Kidney capillary endothelial cell (primary cell): ENCODE measurements around the gene ATCAY.
"Not testable (repeated sequence)": the region's sequence is repeated elsewhere in the genome, so short reads cannot be mapped to it uniquely, and the experiment has no call there.

Experiments
- DNase-seq: peaks from one replicate; pipeline ENCODE4 v3.0.0-alpha.2; 2018; ENCODE audit warnings: low spot score

Gene ATCAY

DNA sequence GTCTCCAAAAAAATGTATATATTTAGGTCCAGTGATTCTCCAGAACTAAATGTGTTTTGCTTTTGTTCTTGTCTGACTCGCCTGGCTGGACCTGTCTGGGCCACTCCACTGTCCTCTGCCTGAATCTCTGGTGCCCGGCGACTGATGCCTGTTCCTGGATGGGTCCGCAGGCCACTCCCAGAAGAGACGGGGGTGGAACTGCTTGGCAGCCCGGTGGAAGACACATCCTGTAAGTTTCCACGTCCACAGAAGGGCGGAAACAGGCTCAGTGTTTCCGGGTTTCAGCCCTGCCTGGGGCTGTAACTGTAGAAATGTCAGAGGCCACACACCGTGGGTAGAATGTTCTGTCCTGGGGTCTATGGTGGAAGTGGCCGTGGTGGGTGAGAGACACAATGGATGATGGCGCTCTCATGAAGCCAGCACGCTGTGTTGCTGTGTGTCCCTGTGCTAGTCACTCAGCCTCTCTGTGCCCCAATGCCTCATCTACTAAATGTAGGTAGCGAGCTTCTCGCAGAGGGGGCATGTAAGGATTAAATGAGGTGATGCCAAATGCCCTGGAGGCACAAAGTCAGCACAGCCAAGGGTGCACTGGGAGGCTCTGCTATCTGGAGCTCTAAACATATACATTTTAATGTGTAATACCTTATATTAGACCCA, 22.0 kb downstream of the ATCAY start:
- DNase-seq: no peak

DNA sequence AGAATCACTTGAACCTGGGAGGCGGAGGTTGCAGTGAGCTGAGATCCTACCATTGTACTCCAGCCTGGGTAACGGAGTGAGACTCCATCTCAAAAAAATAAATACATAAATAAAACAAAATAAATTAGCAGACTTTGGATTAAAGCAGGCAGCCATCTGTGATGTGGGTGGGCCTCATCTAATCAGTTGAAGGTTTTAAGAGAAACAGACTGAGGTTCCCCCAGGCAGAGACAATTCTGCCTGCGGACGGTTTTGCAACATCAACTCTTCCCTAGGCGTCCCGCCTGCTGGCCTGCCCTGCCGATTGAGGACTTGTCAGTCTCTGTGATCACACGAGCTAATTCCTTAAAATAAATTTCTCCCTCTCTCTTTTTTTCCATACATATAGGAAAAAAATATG, 23.7 kb downstream of the ATCAY start:
- DNase-seq: no peak

GRCh38 chr19:3907626-3908265, 27.3 kb downstream of the ATCAY start:
- no peak for DNase-seq

GRCh38 chr19:3908266-3909054, 28.0 kb downstream of the ATCAY start:
- DNase-seq: no peak

DNA sequence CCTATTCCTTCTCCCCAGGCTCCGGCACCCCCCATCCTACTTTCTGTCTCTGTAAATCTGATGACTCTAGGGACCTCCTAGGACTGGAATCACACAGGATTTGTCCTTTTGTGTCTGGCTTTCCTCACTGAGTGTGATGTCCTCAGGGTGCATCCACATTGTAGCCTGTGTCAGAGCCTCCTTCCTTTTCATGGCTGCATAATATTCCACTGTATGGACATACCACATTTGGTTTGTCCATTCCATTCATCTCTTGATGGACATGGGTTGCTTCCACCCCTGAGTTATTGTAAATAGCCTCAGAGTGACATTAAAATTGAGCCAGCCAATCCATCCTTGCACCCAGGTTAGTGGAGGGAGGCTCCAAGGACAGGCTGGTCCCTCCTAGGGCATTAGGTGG, 29.6 kb downstream of the ATCAY start:
- DNase-seq: no peak

GRCh38 chr19:3914199-3914598, 33.7 kb downstream of the ATCAY start:
- no peak for DNase-seq

- no peak for DNase-seq
Observed at GRCh38 chr19:3916033-3916432, 35.5 kb downstream of the ATCAY start.

DNA sequence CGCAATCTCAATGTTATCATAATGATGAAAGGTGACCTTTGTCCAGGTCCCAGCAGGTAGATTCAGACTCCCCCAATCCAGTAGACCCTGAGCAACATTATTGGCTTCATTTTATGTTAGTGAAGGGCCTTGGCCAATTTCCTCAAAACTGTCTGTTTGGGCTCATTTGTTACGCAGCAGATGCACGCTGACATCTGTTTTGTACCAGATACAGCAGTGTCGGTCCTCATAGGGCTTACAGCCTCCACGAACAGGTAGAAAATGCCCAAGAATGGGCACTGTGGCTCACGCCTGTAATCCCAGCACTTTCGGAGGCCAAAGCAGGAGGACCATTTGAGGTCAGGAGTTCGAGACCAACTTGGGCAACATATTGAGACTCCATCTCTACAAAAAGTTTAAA, 39.3 kb downstream of the ATCAY start:
- DNase-seq: no peak

DNA sequence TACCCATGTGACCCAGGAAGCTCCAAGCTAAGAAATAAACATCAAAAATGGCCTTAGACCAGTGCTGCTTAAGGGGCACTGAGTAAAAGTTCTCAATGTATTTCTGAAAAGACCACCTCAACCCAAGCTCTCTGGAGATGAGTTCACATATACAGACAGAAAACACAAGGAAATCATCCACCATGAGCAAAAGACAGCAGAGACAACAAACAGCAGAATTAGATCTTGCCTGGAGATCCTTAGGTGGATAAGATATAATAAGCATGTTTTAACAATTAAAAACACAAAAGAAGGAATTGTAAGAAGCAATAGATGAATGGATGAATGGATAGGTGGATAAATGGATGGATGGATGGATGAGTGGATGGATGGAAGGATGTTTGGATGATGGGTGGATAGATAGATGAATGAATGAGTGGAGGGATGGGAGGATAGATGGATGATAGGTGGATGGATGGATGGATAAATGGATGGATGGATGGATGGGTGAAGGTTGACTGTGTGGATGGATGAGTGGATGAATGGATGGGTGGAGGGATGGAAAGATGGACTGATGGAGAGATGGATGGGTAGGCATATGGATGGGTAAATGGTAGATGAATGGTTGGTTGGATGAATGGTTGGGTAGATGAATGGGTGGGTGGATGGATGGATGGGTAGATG, 42.7 kb downstream of the ATCAY start:
- DNase-seq: no peak

- DNase-seq: no peak
Observed at GRCh38 chr19:3923912-3924311, 43.4 kb downstream of the ATCAY start.

DNA sequence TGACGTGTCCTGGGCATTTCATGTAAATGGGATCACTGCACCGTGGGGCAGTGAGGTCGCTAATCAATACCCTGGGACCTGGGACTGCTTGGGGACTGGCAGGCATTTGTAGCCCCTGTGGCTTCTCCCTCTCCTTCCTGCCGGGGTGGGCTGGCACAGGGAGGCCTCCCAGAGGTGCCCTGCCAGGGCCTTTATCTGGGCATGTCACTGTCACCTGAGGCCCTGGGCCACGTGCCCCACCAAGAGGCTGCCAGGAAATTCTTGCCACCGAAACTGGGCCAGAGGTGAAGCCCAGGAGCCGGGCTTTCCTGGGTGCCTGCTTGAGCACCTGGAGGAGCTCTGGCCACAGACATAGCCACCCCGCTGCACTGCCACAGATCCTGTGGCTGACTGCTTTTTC, 50.6 kb downstream of the ATCAY start:
- no peak for DNase-seq

DNA sequence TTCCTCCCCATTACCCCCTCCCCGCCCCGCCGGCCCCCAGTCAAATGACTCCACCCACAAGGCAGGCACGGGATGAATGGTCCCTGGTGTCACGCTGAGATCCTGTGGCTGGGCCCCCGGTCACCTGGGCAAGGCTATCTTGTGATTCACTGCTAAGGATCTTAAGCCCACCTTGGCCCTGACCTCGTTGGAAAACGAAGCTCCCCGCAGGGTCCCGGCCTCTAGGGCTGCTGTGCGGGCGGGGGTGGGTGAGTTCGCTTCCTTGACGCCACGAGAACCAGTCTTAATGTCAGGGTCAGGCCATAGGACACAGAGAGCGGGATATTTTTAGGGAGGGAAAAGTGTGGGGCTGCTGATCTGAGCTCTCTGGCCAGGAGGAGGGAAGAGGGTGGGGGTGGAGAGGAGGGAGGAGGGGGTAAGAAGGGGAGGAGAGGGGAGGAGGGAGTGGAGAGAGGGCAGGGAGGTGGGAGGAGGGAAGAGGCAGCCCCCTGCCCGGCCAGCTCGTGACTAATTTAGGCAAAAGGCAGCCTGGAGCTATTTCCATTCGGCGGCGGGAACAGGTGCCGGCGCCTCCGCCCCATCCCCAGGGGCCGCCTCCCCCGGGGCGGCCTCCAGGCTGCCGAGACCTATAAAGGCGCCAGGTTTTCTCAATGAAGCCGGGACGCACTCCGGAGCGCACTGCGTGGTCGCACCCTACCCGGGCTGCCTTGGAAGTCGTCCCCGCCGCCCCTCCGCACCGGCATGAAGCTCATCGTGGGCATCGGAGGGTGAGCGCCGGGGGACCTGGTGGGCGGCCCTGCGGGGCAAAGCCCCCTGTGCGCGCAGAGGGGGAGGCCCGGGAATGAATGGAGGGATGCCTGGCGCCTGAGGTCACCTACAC, 52.7 kb downstream of the ATCAY start, which contains the start of gene NMRK2:
NMRK2 (plus strand) TSS at position 139 of the 880 bp plus-strand sequence; CDS start at position 742, 603 bp downstream.
- no peak for DNase-seq

- DNase-seq: no peak
Observed at GRCh38 chr19:3936506-3937442, 56.3 kb downstream of the ATCAY start.

GRCh38 chr19:3938300-3938950, 57.9 kb downstream of the ATCAY start:
- not testable (repeated sequence) for DNase-seq

- no peak for DNase-seq
Observed at GRCh38 chr19:3942790-3943409, 62.4 kb downstream of the ATCAY start.

- no peak for DNase-seq
Observed at GRCh38 chr19:3944018-3944721, 63.7 kb downstream of the ATCAY start.

DNA sequence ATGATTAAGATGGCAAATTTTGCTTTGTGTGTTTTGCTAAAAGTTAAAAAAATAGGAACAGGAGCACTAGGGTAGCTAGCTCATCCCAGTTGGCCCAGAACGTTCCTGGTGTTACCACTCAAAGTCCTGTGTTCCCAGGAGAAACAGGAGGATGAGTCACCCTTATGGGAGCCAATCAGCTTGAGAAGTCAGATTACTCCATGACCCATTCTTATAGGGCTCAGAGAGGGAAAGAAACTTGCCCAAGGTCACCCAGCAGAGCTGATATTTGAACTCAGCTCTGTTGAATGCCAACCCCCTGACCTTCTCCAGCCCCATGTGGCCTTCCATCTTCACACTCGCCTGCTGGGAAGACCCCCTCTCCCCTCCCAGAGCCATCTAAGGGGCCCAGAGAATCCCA, 65.4 kb downstream of the ATCAY start:
- no peak for DNase-seq

- DNase-seq: not testable (repeated sequence)
Observed at GRCh38 chr19:3947316-3947933, 66.9 kb downstream of the ATCAY start.
